ENCODE results near the gene MAP3K13.
"Not testable (repeated sequence)": the region's sequence is repeated elsewhere in the genome, so short reads cannot be mapped to it uniquely, and the experiment has no call there.

DNA sequence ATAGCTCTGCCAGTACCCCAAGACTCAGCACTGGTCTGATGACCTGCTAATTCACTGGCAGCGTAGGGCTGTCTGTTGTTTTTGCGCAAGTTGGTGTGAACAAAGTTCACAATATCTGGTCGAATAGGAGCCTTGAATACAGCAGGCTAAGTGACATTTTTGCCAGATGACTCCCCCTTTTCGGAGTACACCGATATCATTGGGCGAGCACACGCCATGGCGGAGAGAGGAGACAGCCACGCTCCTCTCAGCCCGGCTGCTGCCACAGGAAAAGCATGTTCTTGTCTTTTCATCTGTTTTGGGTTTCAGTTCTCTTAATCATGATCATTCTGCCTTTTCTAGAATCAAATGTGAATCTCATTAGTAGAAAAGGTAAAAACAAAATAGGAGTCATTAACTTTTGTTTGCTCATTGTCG lies 55.6 kb downstream of the MAP3K13 start:
- not testable (repeated sequence) for TF ChIP-seq POLR2A (IDR thresholded peaks at IDR 0.05)
- TF ChIP-seq, protein P1, sequence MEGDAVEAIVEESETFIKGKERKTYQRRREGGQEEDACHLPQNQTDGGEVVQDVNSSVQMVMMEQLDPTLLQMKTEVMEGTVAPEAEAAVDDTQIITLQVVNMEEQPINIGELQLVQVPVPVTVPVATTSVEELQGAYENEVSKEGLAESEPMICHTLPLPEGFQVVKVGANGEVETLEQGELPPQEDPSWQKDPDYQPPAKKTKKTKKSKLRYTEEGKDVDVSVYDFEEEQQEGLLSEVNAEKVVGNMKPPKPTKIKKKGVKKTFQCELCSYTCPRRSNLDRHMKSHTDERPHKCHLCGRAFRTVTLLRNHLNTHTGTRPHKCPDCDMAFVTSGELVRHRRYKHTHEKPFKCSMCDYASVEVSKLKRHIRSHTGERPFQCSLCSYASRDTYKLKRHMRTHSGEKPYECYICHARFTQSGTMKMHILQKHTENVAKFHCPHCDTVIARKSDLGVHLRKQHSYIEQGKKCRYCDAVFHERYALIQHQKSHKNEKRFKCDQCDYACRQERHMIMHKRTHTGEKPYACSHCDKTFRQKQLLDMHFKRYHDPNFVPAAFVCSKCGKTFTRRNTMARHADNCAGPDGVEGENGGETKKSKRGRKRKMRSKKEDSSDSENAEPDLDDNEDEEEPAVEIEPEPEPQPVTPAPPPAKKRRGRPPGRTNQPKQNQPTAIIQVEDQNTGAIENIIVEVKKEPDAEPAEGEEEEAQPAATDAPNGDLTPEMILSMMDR (IDR thresholded peaks at IDR 0.05) = not testable (repeated sequence)
